Effector memory CD4-positive, alpha-beta T cell (primary cell): ENCODE measurements around the gene CCDC40.

ENCODE experiments used
- DNase-seq, 3 donors: peaks; one replicate each; pipeline ENCODE4 v3.0.0-alpha.2; 2020
- H3K27ac ChIP-seq: 2 replicates; pipeline ENCODE4 v1.7.0; 2013; ENCODE audit warnings: mild to moderate bottlenecking, low read length, moderate library complexity; ENCODE audit not compliant: insufficient read depth, poor library complexity, severe bottlenecking
- H3K27me3 ChIP-seq: replicated peaks from 2 replicates; pipeline ENCODE4 v1.7.0; 2013; ENCODE audit warnings: mild to moderate bottlenecking, low read length; ENCODE audit not compliant: insufficient read depth, control insufficient read depth, poor library complexity, severe bottlenecking
- H3K36me3 ChIP-seq: 2 replicates; pipeline ENCODE4 v1.7.0; 2013; ENCODE audit warnings: mild to moderate bottlenecking, low read length, moderate library complexity; ENCODE audit not compliant: control insufficient read depth, insufficient read depth
- H3K4me1 ChIP-seq: 2 replicates; pipeline ENCODE4 v1.7.0; 2013; ENCODE audit warnings: low read length, mild to moderate bottlenecking; ENCODE audit not compliant: control insufficient read depth, insufficient read depth, poor library complexity, severe bottlenecking
- H3K4me3 ChIP-seq: 2 replicates; pipeline ENCODE4 v1.7.0; 2013; ENCODE audit warnings: low read length, low read depth, mild to moderate bottlenecking; ENCODE audit not compliant: insufficient read depth, poor library complexity, severe bottlenecking
- H3K9me3 ChIP-seq: 2 replicates; pipeline ENCODE4 v1.7.0; 2013; ENCODE audit warnings: mild to moderate bottlenecking, low read length, moderate library complexity; ENCODE audit not compliant: control insufficient read depth

Gene CCDC40

GRCh38 chr17:80047176-80047575 is 10.7 kb downstream of the CCDC40 start:
- no peak for DNase-seq
- H3K4me3 ChIP-seq, result no peak overlapping the region
- H3K9me3 ChIP-seq, result no peaks in the 10 kb centered on the region
- H3K36me3 ChIP-seq, result no peaks in the 10 kb centered on the region
- no peaks in the 10 kb centered on the region for H3K27me3 ChIP-seq
- no peaks in the 10 kb centered on the region for H3K4me1 ChIP-seq
- H3K27ac ChIP-seq, result no peak overlapping the region

GRCh38 chr17:80049986-80050385 is 13.5 kb downstream of the CCDC40 start:
- H3K27me3 ChIP-seq, result no peaks in the 10 kb centered on the region
- H3K4me1 ChIP-seq, result no peaks in the 10 kb centered on the region
- no peak overlapping the region for H3K4me3 ChIP-seq
- H3K27ac ChIP-seq, result no peak overlapping the region
- H3K9me3 ChIP-seq, result no peaks in the 10 kb centered on the region
- no peak for DNase-seq
- no peaks in the 10 kb centered on the region for H3K36me3 ChIP-seq

- no peaks in the 10 kb centered on the region for H3K27me3 ChIP-seq
- H3K4me1 ChIP-seq, result no peaks in the 10 kb centered on the region
- H3K36me3 ChIP-seq, result no peaks in the 10 kb centered on the region
- no peak for DNase-seq
- H3K4me3 ChIP-seq, result no peak overlapping the region
- H3K9me3 ChIP-seq, result no peaks in the 10 kb centered on the region
- H3K27ac ChIP-seq, result no peak overlapping the region
These were observed 14.3 kb downstream of the CCDC40 start for GRCh38 chr17:80050706-80051105.

GRCh38 chr17:80051681-80052080 is 15.2 kb downstream of the CCDC40 start:
- Histone ChIP-seq H3K36me3 (no peaks in the 10 kb centered on the region), H3K9me3 (no peaks in the 10 kb centered on the region), H3K4me1 (no peaks in the 10 kb centered on the region), H3K27ac (no peak overlapping the region), H3K27me3 (no peaks in the 10 kb centered on the region), H3K4me3 (no peak overlapping the region)
- no peak for DNase-seq

- no peaks in the 10 kb centered on the region for H3K36me3 ChIP-seq
- H3K27me3 ChIP-seq, result no peaks in the 10 kb centered on the region
- no peak overlapping the region for H3K4me3 ChIP-seq
- no peak overlapping the region for H3K27ac ChIP-seq
- DNase-seq, result no peak
- no peaks in the 10 kb centered on the region for H3K4me1 ChIP-seq
- no peaks in the 10 kb centered on the region for H3K9me3 ChIP-seq
These were observed 16.7 kb downstream of the CCDC40 start for GRCh38 chr17:80053102-80053501.

- Histone ChIP-seq H3K4me1 (no peaks in the 10 kb centered on the region), H3K27me3 (no peaks in the 10 kb centered on the region), H3K9me3 (no peaks in the 10 kb centered on the region), H3K27ac (no peak overlapping the region), H3K4me3 (no peak overlapping the region), H3K36me3 (no peaks in the 10 kb centered on the region)
- no peak for DNase-seq
These were observed 19.2 kb downstream of the CCDC40 start for GRCh38 chr17:80055597-80055996.

- Histone ChIP-seq H3K27me3 (no peaks in the 10 kb centered on the region), H3K27ac (no peak overlapping the region), H3K4me3 (no peak overlapping the region), H3K36me3 (no peaks in the 10 kb centered on the region), H3K9me3 (no peaks in the 10 kb centered on the region), H3K4me1 (no peaks in the 10 kb centered on the region)
- DNase-seq, result no peak
These were observed 22.0 kb downstream of the CCDC40 start for GRCh38 chr17:80058311-80058955.

- Histone ChIP-seq H3K4me3 (no peak overlapping the region), H3K27ac (no peak overlapping the region), H3K36me3 (no peaks in the 10 kb centered on the region), H3K4me1 (no peaks in the 10 kb centered on the region), H3K27me3 (no peaks in the 10 kb centered on the region), H3K9me3 (no peaks in the 10 kb centered on the region)
- DNase-seq, result no peak
These were observed 24.2 kb downstream of the CCDC40 start for GRCh38 chr17:80060644-80061043.

- no peaks in the 10 kb centered on the region for H3K4me1 ChIP-seq
- H3K36me3 ChIP-seq, result no peaks in the 10 kb centered on the region
- H3K4me3 ChIP-seq, result no peak overlapping the region
- no peaks in the 10 kb centered on the region for H3K27me3 ChIP-seq
- no peak for DNase-seq
- no peak overlapping the region for H3K27ac ChIP-seq
- no peaks in the 10 kb centered on the region for H3K9me3 ChIP-seq
These were observed 25.0 kb downstream of the CCDC40 start for GRCh38 chr17:80061421-80061820.

GRCh38 chr17:80063830-80064585 is 27.6 kb downstream of the CCDC40 start:
- Histone ChIP-seq H3K4me3 (no peak overlapping the region), H3K36me3 (no peaks in the 10 kb centered on the region), H3K9me3 (no peaks in the 10 kb centered on the region), H3K4me1 (no peaks in the 10 kb centered on the region), H3K27me3 (no peaks in the 10 kb centered on the region), H3K27ac (no peak overlapping the region)
- DNase-seq, result no peak
